ENCODE results near the gene TTC21B. TPM values are rescaled to one million over a fixed set of nuclear protein-coding genes. Genes with fewer than 3 reads are reported as not detected.
A peak's percentile ranks its signal among the peaks of the same experiment; 100 is the strongest.

Gene TTC21B
- total RNA-seq, 1 donor from 2014 or later, result 33.5 TPM

GRCh38 chr2:165924946-165925345, 28.6 kb downstream of the TTC21B start:
- no peak for DNase-seq (ENCODE audit: low read depth in 2 of 2)

DNA sequence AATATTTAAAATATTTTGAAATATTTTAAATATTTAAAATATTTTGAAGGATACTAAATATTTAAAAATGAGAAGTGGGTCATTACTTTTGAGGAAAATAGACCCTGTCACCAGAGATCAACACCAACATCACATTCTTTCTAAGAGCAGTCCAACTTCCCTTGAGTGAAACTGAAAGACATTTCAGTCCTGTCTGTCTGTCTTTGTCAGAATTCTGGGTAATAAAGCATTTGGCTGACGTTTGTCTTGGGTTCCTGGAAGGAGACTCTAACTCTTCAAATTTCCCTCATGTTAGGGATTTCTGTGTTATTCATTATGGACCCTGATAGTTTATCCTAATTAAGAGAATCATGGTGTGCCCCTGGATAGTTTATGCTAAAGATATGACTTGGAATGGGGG, 32.8 kb downstream of the TTC21B start:
- no peak for DNase-seq (ENCODE audit: low read depth in 2 of 2)

DNA sequence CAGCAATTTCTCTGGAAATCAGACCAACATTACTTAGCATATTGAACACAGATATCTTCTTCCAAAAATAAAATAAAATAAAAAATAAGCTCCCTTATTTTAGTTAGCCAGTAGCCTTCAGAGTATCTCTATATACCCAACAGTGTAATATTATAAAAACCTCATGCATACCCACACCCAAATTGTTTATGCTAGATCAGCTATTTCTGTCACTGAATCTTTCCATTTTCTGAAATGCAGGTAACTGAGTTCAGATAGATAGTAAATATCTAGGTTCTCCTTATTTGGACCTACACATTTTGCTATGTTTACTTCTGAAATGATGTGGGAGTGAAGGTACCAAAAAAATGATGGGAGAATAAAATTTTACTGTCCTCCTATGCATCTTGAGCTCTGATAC, 39.9 kb downstream of the TTC21B start:
- no peak for DNase-seq (ENCODE audit: low read depth in 2 of 2)

GRCh38 chr2:165911981-165912380, 41.6 kb downstream of the TTC21B start:
- no peak for DNase-seq (ENCODE audit: low read depth in 2 of 2)

DNA sequence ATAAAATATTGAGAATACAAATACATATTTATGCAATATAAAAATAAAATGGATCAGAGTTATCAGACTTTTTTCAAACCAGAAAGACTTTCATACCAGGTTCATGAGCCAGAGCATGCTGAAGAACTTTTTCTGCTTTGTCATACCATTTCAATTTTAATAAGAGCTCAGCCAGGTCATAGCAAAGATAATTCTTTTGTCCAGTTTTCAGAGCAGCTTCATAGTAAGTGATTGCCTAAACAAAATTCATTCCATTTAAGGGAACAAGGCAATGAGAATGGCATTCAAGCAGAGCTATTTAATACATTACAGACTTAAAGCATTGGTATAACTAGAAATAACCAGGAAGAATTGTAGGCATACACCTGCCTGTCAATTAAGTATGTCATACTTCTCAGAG, 42.3 kb downstream of the TTC21B start:
- no peak for DNase-seq (ENCODE audit: low read depth in 2 of 2)

DNA sequence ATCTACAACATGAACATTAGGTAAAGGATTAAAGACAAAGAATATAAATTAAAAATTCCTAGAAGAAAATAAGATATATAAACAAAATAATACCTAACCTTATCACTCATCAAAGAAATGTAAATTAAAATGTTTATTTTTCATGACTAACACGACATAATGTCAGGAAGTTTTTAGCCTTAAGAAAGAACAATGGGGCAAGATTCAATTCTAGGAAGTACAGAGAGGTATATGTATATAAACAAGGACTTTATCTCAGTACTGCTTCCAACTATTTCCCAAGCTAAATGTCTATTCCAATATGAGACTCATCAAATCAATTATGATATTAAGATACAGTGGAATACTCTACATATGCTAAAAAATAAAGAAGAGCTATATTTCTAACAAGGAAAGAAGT, 44.1 kb downstream of the TTC21B start:
- DNase-seq (ENCODE audit: low read depth in 2 of 2), result peak in 1 of 2 donors; percentile 69

DNA sequence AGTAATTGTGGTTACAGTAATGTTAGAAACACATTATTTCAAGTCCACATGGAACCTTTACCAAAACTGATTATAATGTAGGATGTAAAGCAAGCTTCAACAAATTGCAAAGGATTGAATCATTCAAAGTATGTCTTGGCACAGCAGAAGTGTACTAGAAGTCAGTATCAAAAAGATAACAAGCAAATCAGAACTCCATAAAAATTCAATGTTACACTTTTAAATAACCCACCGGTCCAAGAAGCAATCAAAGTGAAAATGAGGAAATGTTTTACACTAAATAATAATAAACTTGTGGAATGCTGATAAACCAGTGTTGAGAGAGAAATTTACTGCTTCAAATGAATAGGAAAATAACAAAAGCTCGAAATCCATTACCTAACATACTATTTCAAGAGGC, 47.7 kb downstream of the TTC21B start:
- DNase-seq (ENCODE audit: low read depth in 2 of 2), result no peak

DNA sequence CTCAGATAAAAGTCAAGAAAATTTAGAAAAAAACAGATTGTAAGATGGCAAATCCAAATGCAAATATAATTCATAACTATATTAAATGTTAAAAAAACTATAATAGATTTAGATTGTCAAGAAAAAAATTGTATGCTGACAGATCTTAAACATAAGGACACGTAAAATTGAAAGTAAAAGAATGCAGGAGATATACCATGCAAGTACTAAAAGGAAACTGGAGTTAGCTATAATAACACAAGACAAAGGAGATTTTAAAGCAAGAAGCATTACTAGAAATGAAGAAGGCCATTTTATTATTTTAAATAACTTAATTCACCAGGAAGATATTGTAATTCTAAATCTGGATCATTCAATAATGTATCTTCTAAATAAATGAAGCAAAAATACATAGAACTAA, 48.3 kb downstream of the TTC21B start:
- DNase-seq (ENCODE audit: low read depth in 2 of 2), result no peak

DNA sequence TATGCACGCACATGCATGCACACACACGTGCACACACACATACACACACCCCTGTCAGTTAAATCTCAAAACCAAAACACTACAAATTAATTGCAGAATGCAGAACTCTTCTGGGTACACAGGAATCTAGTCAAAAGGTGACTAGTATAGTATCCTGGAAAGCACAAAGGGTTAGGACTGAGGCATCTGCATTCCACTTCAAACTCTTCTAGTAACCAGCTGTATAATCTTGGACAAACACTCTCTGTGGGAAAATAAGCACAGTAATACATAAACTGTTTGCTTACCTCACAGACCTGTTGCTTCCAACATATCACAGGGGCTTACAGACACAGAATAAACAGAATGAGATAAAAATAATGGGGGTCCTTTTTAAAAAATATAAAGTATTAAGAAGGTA, 49.1 kb downstream of the TTC21B start:
- DNase-seq (ENCODE audit: low read depth in 2 of 2), result no peak

DNA sequence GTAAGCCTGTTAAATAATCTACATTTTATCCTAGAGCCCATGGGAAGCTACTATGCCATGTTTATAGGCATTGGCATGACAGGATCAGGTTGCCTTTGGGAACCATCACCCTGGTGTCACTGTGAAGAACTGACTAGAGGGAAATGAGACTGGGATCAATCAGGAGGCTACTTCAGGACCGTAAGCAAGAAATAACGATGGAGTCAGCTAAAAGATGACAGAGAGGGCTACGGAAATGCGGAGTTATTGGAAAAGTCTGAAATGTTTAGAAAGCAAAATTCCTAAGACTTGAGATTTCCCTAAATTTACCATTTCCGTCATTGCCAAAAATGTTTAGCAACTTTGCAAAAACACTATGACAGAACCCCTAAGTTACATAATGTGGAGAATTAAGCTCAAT, 50.2 kb downstream of the TTC21B start:
- no peak for DNase-seq (ENCODE audit: low read depth in 2 of 2)

DNA sequence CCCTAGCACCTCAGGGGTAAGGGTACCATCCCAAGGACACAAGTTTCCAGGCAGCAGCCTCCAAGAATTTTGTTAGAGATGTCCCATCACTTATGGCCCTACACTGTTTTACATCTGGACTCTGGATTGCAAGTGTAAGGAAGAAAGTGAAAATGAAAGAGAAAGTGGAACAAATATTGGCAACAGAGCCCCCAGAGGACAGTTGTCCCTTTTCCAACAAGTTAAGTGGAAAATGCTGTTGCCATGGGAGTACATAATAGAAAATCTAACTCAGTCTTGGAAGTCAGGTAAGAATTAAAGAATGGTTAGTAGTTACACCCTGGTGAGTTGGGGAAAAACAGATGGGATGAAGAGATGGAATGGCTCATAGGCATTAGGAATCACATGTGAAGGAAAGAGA, 50.6 kb downstream of the TTC21B start:
- peak; percentile 56 to 87 for DNase-seq (ENCODE audit: low read depth in 2 of 2)

DNA sequence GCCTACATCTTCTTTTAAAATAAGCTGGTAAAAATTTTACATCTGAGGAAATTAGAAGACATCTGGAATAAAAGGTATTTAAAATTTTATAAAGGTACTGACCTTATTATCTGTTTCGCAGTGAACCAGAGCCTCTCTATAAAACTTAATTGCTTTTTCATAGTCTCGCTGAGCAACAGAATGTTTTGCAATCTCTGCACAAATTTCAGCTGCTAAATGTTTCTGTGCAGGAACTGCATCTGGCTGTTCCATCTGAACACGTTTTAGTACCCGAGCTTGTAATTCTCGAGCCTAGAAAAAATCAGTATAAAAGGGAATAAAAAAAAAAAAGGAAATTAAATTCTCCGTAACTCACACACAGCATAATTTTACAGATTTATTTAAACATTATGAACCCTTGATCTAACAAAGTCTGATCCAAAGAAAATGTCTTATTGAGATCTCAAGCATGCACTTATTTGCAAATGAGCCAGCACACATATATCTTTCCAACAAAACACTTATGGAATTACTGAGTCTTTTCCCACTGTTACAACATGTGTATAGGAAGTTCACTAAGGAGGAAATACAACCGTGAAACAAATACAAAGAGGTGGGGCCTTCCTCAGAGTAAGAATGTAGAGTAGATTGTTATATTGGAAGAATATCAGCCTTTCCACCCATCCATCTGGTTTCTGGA, 51.8 kb downstream of the TTC21B start:
- DNase-seq (ENCODE audit: low read depth in 2 of 2), result no peak

- no peak for DNase-seq (ENCODE audit: low read depth in 2 of 2)
Observed at GRCh38 chr2:165899311-165899710, 54.3 kb downstream of the TTC21B start.

DNA sequence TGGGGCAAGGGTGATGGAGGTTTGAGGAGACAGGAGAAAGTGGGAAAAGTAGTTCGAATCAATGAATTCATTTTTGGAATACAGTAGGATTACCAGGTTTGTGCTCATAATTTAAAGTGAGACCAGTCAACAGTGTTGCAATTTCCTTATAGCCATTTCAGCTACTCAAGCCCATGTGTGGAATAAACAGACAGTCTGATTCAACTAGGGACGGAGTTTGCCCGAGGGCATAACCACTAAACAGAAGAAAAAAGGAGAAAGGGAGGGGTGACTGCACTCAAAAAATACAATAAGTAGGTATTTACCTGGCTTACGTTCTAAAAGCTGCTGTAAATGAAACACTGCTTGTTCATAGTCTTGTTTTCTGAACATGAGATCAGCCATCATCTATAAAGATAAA, 55.2 kb downstream of the TTC21B start:
- no peak for DNase-seq (ENCODE audit: low read depth in 2 of 2)

DNA sequence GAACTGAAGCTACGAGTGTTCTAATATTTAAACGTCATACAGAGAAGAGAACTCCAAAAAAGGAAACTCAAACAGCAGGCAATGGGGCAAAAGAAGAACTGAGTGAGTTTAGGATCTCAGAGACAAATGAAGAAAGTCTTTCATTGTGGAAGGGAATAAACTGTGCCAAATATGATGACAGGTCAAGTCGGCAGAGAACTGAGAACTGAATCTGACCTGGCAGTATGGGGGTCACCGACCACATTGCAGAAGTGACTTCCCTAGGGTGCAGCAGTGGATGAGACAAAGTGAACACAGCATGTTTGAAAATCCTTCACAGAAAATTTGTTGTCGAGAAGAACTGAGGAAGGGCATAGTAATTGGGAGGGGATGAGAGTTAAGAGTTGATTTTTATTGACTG, 55.9 kb downstream of the TTC21B start:
- peak; percentile 69 to 70 for DNase-seq (ENCODE audit: low read depth in 2 of 2)

DNA sequence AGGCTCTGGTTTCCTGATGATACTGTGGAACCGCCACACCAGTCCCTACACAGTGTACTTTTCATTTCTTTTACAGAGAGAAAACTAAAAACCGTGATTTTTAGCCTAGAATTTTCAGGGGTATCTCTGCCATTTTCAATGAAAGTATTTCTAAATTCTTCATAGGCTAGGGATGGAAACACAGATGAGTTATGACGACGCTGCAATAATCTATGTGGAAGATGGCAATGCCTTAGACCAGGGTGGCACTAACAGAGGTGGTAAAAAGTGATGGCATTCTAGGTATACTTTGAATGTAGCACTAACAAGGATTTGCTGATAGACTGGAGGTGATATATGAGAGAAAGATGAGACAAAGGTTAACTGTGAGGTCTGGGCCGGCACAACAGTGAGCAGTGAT, 56.5 kb downstream of the TTC21B start:
- no peak for DNase-seq (ENCODE audit: low read depth in 2 of 2)

DNA sequence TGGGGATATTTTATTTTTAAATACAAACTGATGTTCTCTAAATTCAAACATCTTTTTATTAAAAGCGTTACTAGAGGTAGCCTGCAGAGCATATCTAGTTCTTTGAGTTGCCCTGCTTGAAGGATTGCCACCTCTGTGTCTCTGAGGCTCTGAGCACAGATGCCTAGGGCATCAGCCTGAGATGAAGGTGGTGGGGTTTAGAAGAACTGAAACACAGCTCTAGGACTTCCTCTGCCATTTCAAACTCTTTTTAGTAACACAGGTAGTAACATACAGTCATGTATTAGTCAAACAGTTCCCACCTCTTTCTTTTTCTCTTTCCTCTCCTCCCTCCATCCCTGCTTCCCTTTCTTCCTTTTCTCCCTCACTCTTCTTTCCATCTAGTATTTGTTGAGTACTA, 57.6 kb downstream of the TTC21B start:
- DNase-seq (ENCODE audit: low read depth in 2 of 2), result no peak

DNA sequence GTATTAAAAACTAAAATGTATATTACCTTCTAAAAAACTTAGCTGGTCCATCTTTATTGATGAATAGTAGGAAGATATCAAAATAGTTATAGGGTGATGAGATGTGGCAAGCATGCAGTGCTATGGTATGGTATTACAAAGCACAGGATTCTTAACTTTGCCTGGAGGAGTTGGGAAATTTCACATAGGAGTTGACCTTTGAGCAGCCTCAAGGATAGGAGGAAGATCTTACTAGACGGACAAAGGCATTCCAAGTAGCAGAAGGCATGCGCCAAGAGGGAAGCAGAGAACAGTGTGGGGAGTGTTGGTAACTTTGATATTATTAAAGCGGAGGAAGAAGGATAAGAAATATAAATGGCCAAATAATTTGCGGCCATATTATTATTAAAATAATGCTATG, 60.0 kb downstream of the TTC21B start:
- DNase-seq (ENCODE audit: low read depth in 2 of 2), result no peak

DNA sequence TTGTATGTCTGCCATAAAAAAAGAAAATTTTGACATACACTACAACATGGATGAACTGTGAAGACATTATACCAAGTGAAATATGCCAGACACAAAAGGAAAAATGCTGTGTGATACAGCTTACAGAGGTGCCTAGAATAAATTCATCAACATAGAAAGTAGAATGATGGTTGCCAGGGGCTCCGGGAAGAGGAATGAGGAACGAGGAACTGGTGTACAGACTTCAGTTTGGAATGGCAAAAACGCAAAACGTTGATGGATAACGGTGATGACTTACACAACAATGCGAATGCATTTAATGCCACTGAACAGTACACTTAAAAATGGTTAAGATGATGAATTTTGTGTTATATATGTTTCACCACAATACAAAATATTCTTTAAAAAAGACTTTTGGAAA, 61.0 kb downstream of the TTC21B start:
- DNase-seq (ENCODE audit: low read depth in 2 of 2), result no peak

DNA sequence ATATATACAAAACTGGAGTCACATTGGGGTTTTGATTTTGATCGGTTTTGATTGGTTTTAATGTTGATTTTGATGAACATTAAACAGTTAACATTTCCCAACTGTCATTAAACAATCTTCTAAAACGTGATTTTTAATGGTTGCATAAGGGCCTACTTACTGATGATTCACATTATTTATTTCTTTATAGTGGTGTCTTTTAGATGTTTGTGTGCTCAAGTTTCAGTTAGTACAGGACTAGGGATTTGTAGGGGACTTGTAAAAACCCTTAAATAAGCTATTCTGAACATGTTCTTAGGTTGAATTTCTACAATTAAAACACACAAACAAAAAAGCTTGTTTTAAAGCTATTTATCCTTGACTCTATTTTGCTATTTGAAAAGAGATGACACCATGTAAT, 61.6 kb downstream of the TTC21B start:
- DNase-seq (ENCODE audit: low read depth in 2 of 2), result no peak

DNA sequence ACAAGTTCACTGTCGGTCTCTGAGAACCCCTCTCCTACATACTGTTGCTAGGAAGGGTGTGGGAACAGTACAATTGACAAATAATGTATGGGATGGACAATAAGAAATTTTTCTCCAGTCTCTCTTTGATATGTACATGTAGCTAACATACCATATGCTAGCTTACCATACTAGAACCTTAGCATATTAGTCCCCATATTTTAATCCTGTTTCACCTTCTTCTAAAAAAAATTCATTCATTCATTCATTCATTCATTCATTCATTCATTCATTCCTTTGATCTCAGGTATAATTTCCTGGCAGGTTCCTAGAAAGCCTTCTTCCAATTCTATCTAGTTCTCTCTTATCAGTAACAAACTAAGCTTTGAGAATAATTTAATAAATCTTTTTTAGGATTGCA, 62.2 kb downstream of the TTC21B start:
- DNase-seq (ENCODE audit: low read depth in 2 of 2), result no peak

DNA sequence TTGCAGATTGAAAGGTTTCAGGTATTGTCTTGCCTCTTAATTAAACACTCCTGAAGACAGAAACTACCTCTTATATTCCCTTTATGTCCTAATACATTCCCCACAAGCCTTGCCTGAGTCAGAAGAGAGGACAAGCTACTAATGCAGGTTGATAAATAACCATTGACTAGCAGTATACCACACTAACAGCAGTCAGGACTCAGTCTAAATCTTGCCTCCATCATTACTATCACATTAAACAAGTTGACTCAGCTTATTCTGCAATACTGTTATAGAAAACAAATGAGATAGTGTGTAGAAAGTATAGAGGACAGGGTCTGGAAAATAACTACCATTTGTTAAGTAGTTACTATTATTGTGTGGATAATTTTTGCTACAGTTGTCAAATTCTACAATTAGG, 63.8 kb downstream of the TTC21B start:
- DNase-seq (ENCODE audit: low read depth in 2 of 2), result no peak

DNA sequence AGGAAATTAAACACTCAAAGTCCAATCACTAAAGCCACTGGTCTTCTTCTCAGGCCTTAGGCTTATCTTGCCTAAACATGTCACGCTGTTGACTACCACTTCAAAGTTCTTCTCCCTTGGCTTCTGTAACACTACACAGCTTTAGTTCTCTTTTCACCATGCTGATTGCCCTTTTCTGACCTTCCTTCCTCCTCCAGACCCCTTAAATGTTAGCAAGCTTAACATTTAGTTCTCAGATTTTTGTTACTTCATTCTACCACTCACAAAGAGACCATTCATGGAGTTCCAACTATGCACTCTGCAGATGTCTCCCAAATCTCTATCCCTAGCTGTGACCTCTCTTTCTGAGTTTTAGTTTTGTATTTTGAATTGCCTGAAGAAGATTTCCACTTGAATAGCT, 64.4 kb downstream of the TTC21B start:
- DNase-seq (ENCODE audit: low read depth in 2 of 2), result no peak

DNA sequence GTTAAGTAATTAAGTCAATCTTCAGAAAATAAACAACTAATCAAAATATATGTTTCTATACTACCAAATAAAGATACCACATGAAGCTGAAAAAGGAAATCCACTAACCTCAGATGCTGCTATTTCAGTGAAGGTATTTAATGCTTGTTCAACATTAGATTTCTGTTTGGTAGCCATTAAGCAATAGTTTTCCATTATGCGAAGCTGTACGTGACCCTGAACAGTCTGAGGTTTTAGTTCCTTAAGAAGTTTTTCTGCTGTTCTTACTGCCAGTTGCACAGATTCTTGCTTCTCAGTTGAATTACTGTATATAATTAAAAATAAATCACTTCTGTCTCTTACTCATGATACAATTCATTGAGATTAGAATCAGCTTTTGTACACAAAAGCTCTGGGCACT, 65.4 kb downstream of the TTC21B start:
- no peak for DNase-seq (ENCODE audit: low read depth in 2 of 2)

Data from lung microvascular endothelial cell (primary cell).